ENCODE measurements around the gene LMCD1.

DNA sequence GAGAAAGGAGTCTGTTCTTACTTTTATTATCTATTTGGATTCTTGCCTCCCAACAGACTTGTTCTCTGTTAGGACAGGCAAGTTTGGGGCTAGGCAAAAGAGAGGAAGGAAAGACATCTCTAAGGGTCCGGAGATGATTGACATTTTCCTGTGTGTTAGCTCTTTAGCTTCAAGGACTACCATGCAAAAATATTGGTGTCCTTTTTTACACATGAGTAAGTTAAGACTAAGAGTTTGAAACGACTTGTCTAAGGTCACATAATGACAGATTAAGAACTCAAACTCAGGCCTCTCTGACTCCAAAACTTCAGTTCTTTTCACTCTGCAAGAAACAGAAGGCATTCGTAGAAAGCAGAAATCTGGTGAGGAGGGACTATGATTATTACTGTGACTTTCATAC is 5.9 kb downstream of the LMCD1 start:
- TF ChIP-seq, protein P1, sequence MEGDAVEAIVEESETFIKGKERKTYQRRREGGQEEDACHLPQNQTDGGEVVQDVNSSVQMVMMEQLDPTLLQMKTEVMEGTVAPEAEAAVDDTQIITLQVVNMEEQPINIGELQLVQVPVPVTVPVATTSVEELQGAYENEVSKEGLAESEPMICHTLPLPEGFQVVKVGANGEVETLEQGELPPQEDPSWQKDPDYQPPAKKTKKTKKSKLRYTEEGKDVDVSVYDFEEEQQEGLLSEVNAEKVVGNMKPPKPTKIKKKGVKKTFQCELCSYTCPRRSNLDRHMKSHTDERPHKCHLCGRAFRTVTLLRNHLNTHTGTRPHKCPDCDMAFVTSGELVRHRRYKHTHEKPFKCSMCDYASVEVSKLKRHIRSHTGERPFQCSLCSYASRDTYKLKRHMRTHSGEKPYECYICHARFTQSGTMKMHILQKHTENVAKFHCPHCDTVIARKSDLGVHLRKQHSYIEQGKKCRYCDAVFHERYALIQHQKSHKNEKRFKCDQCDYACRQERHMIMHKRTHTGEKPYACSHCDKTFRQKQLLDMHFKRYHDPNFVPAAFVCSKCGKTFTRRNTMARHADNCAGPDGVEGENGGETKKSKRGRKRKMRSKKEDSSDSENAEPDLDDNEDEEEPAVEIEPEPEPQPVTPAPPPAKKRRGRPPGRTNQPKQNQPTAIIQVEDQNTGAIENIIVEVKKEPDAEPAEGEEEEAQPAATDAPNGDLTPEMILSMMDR (IDR thresholded peaks at IDR 0.05): no peak
- TF ChIP-seq POLR2A (IDR thresholded peaks at IDR 0.05): no peak

Measured in right lobe of liver (tissue), 4 donors.